ENCODE measurements around the gene RNF208.

RNF208 gene

DNA sequence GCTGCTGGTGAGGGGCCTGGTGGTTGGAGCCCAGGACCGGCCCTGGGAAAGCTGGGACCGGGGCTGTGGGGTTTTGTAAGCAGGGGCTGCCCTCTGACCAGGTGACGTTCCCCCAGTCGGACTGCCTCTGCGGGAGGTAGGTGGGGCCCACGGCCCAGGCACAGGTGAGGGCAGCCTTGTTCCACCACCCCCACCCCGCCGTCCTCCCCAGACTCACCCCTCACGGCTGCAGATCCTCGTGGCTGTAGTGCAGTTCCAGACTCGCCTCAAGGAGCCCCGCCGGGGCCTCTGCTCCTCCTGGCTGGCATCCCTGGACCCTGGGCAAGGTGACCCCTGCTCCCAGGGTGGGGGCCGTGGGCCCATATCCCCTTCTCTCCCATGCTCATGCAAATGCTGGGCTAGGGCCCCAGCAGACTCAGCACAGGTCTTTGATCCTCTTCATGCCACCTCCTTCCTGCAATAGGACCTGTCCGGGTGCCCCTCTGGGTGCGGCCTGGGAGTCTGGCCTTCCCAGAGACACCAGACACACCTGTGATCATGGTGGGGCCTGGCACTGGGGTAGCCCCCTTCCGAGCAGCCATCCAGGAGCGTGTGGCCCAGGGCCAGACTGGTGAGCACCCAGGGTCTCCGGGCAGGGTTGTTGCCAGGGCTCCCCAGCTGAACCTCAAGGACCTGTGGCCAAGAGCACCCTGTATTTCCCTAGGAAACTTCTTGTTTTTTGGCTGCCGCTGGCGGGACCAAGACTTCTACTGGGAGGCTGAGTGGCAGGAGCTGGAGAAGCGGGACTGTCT, 6.6 kb downstream of the RNF208 start:
- H3K27ac ChIP-seq (ENCODE audit: low read depth, low read length), result no peak overlapping the region
- no peak overlapping the region for H3K4me2 ChIP-seq (ENCODE audit: low read depth, low read length, poor library complexity, severe bottlenecking)
- no peak for TF ChIP-seq EZH2phosphoT487 (conservative IDR thresholded peaks at IDR 0.05; ENCODE audit: low read length)
- TF ChIP-seq, protein P1, sequence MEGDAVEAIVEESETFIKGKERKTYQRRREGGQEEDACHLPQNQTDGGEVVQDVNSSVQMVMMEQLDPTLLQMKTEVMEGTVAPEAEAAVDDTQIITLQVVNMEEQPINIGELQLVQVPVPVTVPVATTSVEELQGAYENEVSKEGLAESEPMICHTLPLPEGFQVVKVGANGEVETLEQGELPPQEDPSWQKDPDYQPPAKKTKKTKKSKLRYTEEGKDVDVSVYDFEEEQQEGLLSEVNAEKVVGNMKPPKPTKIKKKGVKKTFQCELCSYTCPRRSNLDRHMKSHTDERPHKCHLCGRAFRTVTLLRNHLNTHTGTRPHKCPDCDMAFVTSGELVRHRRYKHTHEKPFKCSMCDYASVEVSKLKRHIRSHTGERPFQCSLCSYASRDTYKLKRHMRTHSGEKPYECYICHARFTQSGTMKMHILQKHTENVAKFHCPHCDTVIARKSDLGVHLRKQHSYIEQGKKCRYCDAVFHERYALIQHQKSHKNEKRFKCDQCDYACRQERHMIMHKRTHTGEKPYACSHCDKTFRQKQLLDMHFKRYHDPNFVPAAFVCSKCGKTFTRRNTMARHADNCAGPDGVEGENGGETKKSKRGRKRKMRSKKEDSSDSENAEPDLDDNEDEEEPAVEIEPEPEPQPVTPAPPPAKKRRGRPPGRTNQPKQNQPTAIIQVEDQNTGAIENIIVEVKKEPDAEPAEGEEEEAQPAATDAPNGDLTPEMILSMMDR (IDR thresholded peaks at IDR 0.05; ENCODE audit: insufficient read depth, low read length, poor library complexity, severe bottlenecking), result no peak
- H3K79me2 ChIP-seq (ENCODE audit: insufficient read depth, low read length), result no peaks in the 10 kb centered on the region
- H3K9me2 ChIP-seq (replicated peaks; ENCODE audit: insufficient read depth, low read length), result no peaks in the 10 kb centered on the region
- H2AFZ ChIP-seq (ENCODE audit: low read depth, low read length, severe bottlenecking), result no peak overlapping the region
- no peaks in the 10 kb centered on the region for H3K9me3 ChIP-seq (ENCODE audit: insufficient read depth, low read length)
- no peaks in the 10 kb centered on the region for H3K27me3 ChIP-seq (ENCODE audit: low read length)
- no peaks in the 10 kb centered on the region for H3F3A ChIP-seq (ENCODE audit: insufficient read depth)
- H3K9ac ChIP-seq (ENCODE audit: low read length), result no peak overlapping the region
- H4K20me1 ChIP-seq (ENCODE audit: low read depth, low read length), result no peaks in the 10 kb centered on the region
- H3K4me3 ChIP-seq (ENCODE audit: insufficient read depth, low read length, poor library complexity, severe bottlenecking), result no peak overlapping the region
- no peaks in the 10 kb centered on the region for H3K36me3 ChIP-seq (ENCODE audit: low read length)

DNA sequence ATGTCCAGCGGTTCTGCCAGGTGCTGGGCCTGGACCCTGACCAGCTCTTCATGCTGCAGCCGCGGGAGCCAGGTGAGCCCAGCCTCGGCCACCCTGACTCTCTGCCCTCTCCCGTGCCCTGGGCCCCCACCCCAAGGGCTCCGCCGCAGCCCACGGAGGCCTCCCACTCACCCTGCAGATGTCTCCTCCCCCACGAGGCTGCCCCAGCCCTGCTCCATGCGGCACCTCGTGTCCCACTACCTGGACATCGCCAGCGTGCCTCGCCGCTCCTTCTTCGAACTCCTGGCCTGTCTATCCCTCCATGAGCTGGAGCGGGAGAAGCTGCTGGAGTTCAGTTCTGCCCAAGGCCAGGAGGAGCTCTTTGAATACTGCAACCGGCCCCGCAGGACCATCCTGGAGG, 7.4 kb downstream of the RNF208 start:
- Histone ChIP-seq H2AFZ (ENCODE audit: low read depth, low read length, severe bottlenecking) (no peak overlapping the region), H3K27ac (ENCODE audit: low read depth, low read length) (no peak overlapping the region), H4K20me1 (ENCODE audit: low read depth, low read length) (no peaks in the 10 kb centered on the region), H3F3A (ENCODE audit: insufficient read depth) (no peaks in the 10 kb centered on the region), H3K4me2 (ENCODE audit: low read depth, low read length, poor library complexity, severe bottlenecking) (no peak overlapping the region), H3K79me2 (ENCODE audit: insufficient read depth, low read length) (no peaks in the 10 kb centered on the region), H3K36me3 (ENCODE audit: low read length) (no peaks in the 10 kb centered on the region), H3K4me3 (ENCODE audit: insufficient read depth, low read length, poor library complexity, severe bottlenecking) (no peak overlapping the region), H3K9ac (ENCODE audit: low read length) (no peak overlapping the region), H3K9me3 (ENCODE audit: insufficient read depth, low read length) (no peaks in the 10 kb centered on the region), H3K9me2 (replicated peaks; ENCODE audit: insufficient read depth, low read length) (no peaks in the 10 kb centered on the region), H3K27me3 (ENCODE audit: low read length) (no peaks in the 10 kb centered on the region)
- TF ChIP-seq, protein P1 (IDR thresholded peaks at IDR 0.05; ENCODE audit: insufficient read depth, low read length, poor library complexity, severe bottlenecking), result no peak
- TF ChIP-seq EZH2phosphoT487 (conservative IDR thresholded peaks at IDR 0.05; ENCODE audit: low read length), result no peak

DNA sequence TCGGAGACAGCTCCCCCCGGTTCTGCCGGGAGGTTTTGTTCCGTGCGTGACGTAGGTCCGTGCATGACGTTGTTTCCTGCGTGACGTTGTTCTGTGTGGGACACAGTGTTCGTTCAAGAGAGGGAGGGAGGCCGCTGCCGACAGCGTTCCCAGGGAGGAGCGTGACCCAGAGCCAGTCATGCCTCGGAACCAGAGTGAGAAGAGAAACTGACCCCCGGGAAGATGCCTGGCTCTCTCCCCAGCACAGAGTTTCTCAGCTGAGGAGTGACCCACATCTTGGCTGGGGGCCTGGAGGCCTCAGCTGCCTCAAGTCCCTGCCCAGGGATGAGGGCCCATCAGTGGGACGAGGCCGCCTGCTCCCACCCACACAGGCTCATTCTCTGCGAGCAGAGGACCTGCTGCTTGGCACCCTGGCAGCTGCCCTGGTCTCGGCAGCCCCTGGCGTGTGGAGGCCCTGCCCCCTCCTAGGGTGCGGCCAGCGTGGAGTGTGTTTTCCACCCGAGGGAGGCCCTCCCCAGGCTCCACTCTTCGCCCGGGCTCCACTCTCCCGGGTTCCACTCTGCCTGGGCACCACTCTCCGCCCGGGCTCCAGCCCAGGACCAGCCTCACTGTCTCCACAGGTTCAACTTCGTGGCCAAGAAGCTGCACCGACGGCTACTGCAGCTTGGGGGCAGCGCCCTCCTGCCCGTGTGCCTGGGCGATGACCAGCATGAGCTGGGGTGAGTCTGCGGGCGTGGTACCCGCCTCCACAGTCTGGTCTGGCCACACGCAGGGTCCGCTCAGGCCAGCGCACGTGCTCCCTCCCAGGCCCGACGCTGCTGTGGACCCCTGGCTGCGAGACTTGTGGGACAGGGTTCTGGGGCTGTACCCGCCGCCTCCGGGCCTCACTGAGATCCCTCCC, 8.6 kb downstream of the RNF208 start:
- Histone ChIP-seq H3K36me3 (ENCODE audit: low read length) (no peaks in the 10 kb centered on the region), H3F3A (ENCODE audit: insufficient read depth) (no peaks in the 10 kb centered on the region), H3K9me3 (ENCODE audit: insufficient read depth, low read length) (no peaks in the 10 kb centered on the region), H3K9ac (ENCODE audit: low read length) (no peak overlapping the region), H4K20me1 (ENCODE audit: low read depth, low read length) (no peaks in the 10 kb centered on the region), H3K79me2 (ENCODE audit: insufficient read depth, low read length) (no peaks in the 10 kb centered on the region), H3K27me3 (ENCODE audit: low read length) (no peaks in the 10 kb centered on the region), H3K27ac (ENCODE audit: low read depth, low read length) (no peak overlapping the region), H3K4me3 (ENCODE audit: insufficient read depth, low read length, poor library complexity, severe bottlenecking) (no peak overlapping the region), H3K4me2 (ENCODE audit: low read depth, low read length, poor library complexity, severe bottlenecking) (no peak overlapping the region), H2AFZ (ENCODE audit: low read depth, low read length, severe bottlenecking) (no peak overlapping the region), H3K9me2 (replicated peaks; ENCODE audit: insufficient read depth, low read length) (no peaks in the 10 kb centered on the region)
- TF ChIP-seq EZH2phosphoT487 (conservative IDR thresholded peaks at IDR 0.05; ENCODE audit: low read length), result no peak
- TF ChIP-seq, protein P1 (IDR thresholded peaks at IDR 0.05; ENCODE audit: insufficient read depth, low read length, poor library complexity, severe bottlenecking), result no peak
